Activated CD4-positive, alpha-beta T cell treated with anti-CD3 and anti-CD28 coated beads for 4 hours (primary cell): ENCODE data around the gene VPS13C.

ENCODE experiments used
- DNase-seq, 2 donors: peaks; one replicate each; pipeline ENCODE4 v3.0.0-alpha.2; 2020

The VPS13C gene

GRCh38 chr15:62060113-62060895 lies at the start of gene VPS13C:
Gene VPS13C, minus strand, starts transcription at chr15:62060447. Its CDS starts 73 bp downstream, at chr15:62060374.
- DNase-seq, result peak; percentile 87

- DNase-seq, result no peak
Measured at GRCh38 chr15:62109437-62109836, 49.2 kb upstream of the VPS13C start.

GRCh38 chr15:62108411-62108810 lies 48.2 kb upstream of the VPS13C start:
- no peak for DNase-seq

- no peak for DNase-seq
Measured at GRCh38 chr15:62107571-62108121, 47.4 kb upstream of the VPS13C start.

- DNase-seq, result no peak
Measured at GRCh38 chr15:62106096-62106495, 45.8 kb upstream of the VPS13C start.

GRCh38 chr15:62105266-62105665 lies 45.0 kb upstream of the VPS13C start:
- no peak for DNase-seq

GRCh38 chr15:62104846-62105245 lies 44.6 kb upstream of the VPS13C start:
- DNase-seq, result no peak

GRCh38 chr15:62104401-62104800 lies 44.2 kb upstream of the VPS13C start:
- no peak for DNase-seq

- no peak for DNase-seq
Measured at GRCh38 chr15:62103431-62103830, 43.2 kb upstream of the VPS13C start.

GRCh38 chr15:62099094-62099601 lies 38.9 kb upstream of the VPS13C start:
- no peak for DNase-seq

GRCh38 chr15:62094388-62094787 lies 34.1 kb upstream of the VPS13C start:
- DNase-seq, result no peak

- DNase-seq, result no peak
Measured at GRCh38 chr15:62093809-62094208, 33.6 kb upstream of the VPS13C start.

- DNase-seq, result no peak
Measured at GRCh38 chr15:62090988-62091387, 30.7 kb upstream of the VPS13C start.

GRCh38 chr15:62089616-62090015 lies 29.4 kb upstream of the VPS13C start:
- no peak for DNase-seq

- no peak for DNase-seq
Measured at GRCh38 chr15:62088353-62088693, 28.1 kb upstream of the VPS13C start.

GRCh38 chr15:62087671-62088352 lies 27.6 kb upstream of the VPS13C start:
- DNase-seq, result no peak

GRCh38 chr15:62085740-62086139 lies 25.5 kb upstream of the VPS13C start:
- DNase-seq, result no peak

- DNase-seq, result no peak
Measured at GRCh38 chr15:62083194-62084154, 23.2 kb upstream of the VPS13C start.

- no peak for DNase-seq
Measured at GRCh38 chr15:62079594-62079993, 19.3 kb upstream of the VPS13C start.

- no peak for DNase-seq
Measured at GRCh38 chr15:62075595-62076277, 15.5 kb upstream of the VPS13C start.

GRCh38 chr15:62071711-62072308 lies 11.6 kb upstream of the VPS13C start:
- DNase-seq, result no peak

- no peak for DNase-seq
Measured at GRCh38 chr15:62069551-62069950, 9.3 kb upstream of the VPS13C start.
